Measurements from ENCODE around the gene ZNF394.
"Not testable (repeated sequence)": the region's sequence is repeated elsewhere in the genome, so short reads cannot be mapped to it uniquely, and the experiment has no call there.

The ZNF394 gene

DNA sequence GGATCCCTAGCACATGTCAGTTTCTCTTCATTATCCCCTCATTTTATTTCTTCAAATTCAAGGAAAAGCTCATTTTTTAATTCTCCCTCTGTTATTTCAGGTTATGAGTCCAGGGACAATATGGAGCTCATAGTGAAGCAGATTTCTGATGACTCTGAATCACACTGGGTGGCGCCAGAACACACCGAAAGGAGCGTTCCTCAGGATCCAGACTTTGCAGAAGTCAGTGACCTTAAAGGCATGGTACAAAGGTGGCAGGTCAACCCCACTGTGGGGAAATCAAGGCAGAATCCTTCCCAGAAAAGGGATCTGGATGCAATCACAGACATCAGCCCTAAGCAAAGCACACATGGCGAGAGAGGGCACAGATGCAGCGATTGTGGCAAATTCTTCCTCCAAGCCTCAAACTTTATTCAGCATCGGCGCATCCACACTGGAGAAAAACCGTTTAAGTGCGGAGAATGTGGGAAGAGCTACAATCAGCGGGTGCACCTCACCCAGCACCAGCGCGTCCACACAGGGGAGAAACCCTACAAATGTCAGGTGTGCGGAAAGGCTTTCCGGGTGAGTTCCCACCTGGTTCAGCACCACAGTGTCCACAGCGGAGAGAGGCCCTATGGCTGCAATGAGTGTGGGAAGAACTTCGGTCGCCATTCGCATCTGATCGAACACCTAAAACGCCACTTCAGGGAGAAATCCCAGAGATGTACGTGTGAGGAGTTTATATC, 25.8 kb upstream of the ZNF394 start:
- Histone ChIP-seq H3K4me1 (ENCODE audit: control insufficient read depth, insufficient read depth, low read length, unreplicated experiment) (no peaks in the 10 kb centered on the region), H2AFZ (ENCODE audit: low read length, unreplicated experiment) (no peak overlapping the region), H3K79me2 (ENCODE audit: control insufficient read depth, insufficient read depth, low read length, unreplicated experiment) (no peaks in the 10 kb centered on the region), H3K4me3 (ENCODE audit: low read depth, low read length) (no peak overlapping the region), H3K36me3 (ENCODE audit: insufficient read depth, low read length) (peaks cover 56% of the 10 kb centered on the region), H3K27ac (ENCODE audit: low read depth, low read length) (no peak overlapping the region), H3K27me3 (ENCODE audit: insufficient read depth, low read length) (no peaks in the 10 kb centered on the region)

DNA sequence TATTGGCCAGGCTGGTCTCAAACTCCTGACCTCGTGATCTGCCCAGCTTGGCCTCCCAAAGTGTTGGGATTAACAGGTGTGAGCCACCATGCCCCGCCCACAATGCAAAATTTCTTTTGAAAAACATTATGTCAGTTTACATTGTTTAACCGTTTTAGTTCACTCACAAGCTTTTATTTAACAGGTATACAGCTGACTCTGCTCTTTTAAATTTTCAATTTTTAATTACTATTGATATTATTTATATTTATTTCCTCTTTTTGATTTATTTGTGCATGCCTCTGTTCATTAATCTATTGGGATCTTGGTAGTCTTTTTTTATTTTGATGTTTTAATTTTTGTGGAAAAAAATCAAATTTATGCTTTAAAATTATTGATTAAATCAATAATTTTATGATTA, 21.3 kb upstream of the ZNF394 start:
- no peak overlapping the region for H2AFZ ChIP-seq (ENCODE audit: low read length, unreplicated experiment)

DNA sequence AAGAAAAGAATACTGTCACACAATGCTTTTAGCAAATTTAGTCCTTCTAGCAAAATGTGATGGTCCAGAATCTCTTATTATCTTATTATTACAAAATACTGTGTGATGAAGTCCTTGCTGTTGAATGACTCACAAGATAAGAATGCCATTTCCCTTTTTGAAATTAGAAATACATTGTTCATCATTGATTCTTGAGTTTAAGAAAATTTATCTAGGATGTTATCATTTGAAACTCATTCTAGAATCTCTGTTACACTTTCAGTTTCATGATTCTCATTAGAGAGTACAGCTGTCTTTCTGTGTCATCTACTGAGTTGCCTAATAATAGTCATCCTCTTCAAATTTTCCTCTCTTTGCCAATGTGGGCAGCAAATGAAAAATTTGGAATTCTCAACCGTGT, 14.0 kb upstream of the ZNF394 start:
- Histone ChIP-seq H2AFZ (ENCODE audit: low read length, unreplicated experiment) (no peak overlapping the region), H3K4me3 (ENCODE audit: low read depth, low read length) (no peak overlapping the region), H3K27me3 (ENCODE audit: insufficient read depth, low read length) (no peaks in the 10 kb centered on the region), H3K27ac (ENCODE audit: low read depth, low read length) (peak overlapping the region; percentile 54), H3K4me1 (ENCODE audit: control insufficient read depth, insufficient read depth, low read length, unreplicated experiment) (peaks cover 4% of the 10 kb centered on the region), H3K79me2 (ENCODE audit: control insufficient read depth, insufficient read depth, low read length, unreplicated experiment) (peaks cover 15% of the 10 kb centered on the region), H3K36me3 (ENCODE audit: insufficient read depth, low read length) (peaks cover 14% of the 10 kb centered on the region; the same call in 1 of the 2 replicates)

More for the DNA sequence above, 21.3 kb upstream of the ZNF394 start:
- H3K36me3 ChIP-seq (ENCODE audit: insufficient read depth, low read length): peaks cover 33% of the 10 kb centered on the region
- no peaks in the 10 kb centered on the region for H3K27me3 ChIP-seq (ENCODE audit: insufficient read depth, low read length)
- peaks cover under 1% of the 10 kb centered on the region for H3K79me2 ChIP-seq (ENCODE audit: control insufficient read depth, insufficient read depth, low read length, unreplicated experiment)
- H3K4me3 ChIP-seq (ENCODE audit: low read depth, low read length): no peak overlapping the region
- H3K27ac ChIP-seq (ENCODE audit: low read depth, low read length): no peak overlapping the region
- no peaks in the 10 kb centered on the region for H3K4me1 ChIP-seq (ENCODE audit: control insufficient read depth, insufficient read depth, low read length, unreplicated experiment)

DNA sequence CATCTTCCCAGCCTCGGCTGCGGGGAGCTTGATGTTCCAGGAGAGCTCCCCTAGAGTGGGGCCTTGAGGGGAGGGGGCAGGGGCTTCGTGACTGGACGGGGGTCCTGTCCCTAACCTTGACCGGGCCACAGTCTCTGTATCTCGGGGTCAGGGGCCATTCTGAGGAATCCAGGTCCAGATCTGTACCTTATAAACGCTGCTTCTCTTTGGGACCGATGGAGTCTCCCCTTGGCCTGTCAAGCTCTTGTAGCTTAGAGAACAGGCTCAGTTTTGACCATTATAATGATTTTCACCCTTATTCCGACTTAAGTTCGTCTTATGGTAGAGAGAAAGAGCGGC, 5.2 kb upstream of the ZNF394 start:
- H2AFZ ChIP-seq (ENCODE audit: low read length, unreplicated experiment): peak overlapping the region; percentile 30
- H3K27ac ChIP-seq (ENCODE audit: low read depth, low read length): peak overlapping the region; percentile 67
- peak overlapping the region; percentile 87 for H3K4me3 ChIP-seq (ENCODE audit: low read depth, low read length)
- H3K27me3 ChIP-seq (ENCODE audit: insufficient read depth, low read length): no peaks in the 10 kb centered on the region
- H3K79me2 ChIP-seq (ENCODE audit: control insufficient read depth, insufficient read depth, low read length, unreplicated experiment): peaks cover 39% of the 10 kb centered on the region
- peaks cover 15% of the 10 kb centered on the region for H3K4me1 ChIP-seq (ENCODE audit: control insufficient read depth, insufficient read depth, low read length, unreplicated experiment)
- 0 out of 2 replicates have a peak, but pooled peaks cover 5% of the 10 kb centered on the region for H3K36me3 ChIP-seq (ENCODE audit: insufficient read depth, low read length)

DNA sequence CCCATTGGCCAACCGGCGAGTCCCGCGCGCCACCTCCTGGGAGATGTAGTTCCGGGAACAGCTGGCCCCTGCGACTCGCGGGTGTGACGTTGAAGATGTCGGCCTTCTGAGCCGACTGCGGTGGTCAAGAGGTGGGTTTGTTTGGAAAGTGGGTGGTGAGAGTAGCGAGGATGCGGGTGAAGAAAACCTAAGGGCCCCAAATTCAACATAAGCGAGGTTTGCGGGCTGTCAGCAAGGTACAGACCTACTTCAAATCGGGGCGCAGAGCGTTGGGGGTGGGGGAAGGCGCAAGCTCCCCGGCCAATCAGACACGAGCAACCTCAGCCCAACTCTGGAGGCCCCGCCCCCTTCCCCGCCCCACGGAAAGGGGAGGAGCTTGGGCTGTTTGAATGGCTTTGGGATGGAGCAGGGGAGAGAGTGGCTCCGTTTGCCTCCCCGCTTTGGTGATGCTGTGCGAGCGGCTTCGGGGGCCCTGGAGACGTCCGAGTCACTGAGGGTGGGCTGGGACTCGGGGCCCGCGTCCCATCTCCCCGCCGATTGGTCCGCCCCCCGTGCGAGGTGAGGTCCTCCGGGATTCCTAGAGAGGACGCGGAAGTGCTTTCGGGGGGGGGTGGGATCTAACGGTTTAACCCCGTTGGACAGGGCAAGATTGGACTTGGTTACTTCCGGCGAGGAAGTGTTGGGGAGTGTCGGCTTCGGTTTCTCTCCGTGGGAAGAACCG, 4.7 kb upstream of the ZNF394 start, which contains the start of gene ZKSCAN5:
TSS of gene ZKSCAN5 (plus strand) at position 60 of the 721 bp plus-strand sequence. CDS start 1,383 bp downstream, outside the sequence.
- Histone ChIP-seq H3K27me3 (ENCODE audit: insufficient read depth, low read length) (no peaks in the 10 kb centered on the region), H3K79me2 (ENCODE audit: control insufficient read depth, insufficient read depth, low read length, unreplicated experiment) (peaks cover 43% of the 10 kb centered on the region), H3K36me3 (ENCODE audit: insufficient read depth, low read length) (0 out of 2 replicates have a peak, but pooled peaks cover 5% of the 10 kb centered on the region), H2AFZ (ENCODE audit: low read length, unreplicated experiment) (peak within 1 kb of the TSS; percentile 96), H3K4me3 (ENCODE audit: low read depth, low read length) (peak within 1 kb of the TSS; percentile 87), H3K4me1 (ENCODE audit: control insufficient read depth, insufficient read depth, low read length, unreplicated experiment) (peaks cover 15% of the 10 kb centered on the region), H3K27ac (ENCODE audit: low read depth, low read length) (peak within 1 kb of the TSS; percentile 67)

DNA sequence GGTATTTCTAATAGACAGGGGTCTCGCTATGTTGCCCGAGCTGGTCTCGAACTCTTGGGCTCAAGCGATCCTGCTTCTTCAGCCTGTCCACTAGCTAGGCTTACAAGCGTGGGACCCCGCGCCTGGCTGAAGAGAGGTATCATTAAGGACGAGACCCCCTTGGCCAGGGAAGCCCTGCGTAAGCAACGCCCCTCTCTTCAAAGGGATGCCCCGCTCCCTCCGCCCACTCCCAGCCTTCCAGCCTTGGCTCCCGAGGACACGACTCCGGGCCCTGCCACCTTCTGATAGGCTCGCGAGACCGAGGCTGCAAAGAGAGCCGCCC, 4.2 kb upstream of the ZNF394 start:
- Histone ChIP-seq H3K27me3 (ENCODE audit: insufficient read depth, low read length) (no peaks in the 10 kb centered on the region), H3K79me2 (ENCODE audit: control insufficient read depth, insufficient read depth, low read length, unreplicated experiment) (peaks cover 45% of the 10 kb centered on the region), H3K27ac (ENCODE audit: low read depth, low read length) (peak overlapping the region; percentile 67)

DNA sequence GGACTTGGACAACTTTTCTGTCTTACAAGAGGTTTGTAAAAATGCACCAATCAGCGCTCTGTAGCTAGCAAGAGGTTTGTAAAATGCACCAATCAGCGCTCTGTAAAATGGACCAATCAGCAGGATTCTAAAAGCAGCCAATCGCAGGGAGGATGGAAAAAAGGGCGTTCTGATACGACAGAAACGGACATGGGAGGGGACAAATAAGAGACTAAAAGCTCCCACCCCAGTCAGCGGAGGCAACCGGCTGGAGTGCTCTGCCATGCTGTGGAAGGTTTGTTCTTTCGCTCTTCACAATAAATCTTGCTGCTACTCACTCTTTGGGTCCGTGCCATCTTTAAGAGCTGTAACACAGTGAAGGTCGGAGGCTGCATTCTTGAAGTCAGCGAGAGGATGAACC, 1.2 kb upstream of the ZNF394 start:
- Histone ChIP-seq H3K4me3 (ENCODE audit: low read depth, low read length) (peak overlapping the region; percentile 99), H3K79me2 (ENCODE audit: control insufficient read depth, insufficient read depth, low read length, unreplicated experiment) (peaks cover 56% of the 10 kb centered on the region), H3K4me1 (ENCODE audit: control insufficient read depth, insufficient read depth, low read length, unreplicated experiment) (peaks cover 20% of the 10 kb centered on the region), H3K36me3 (ENCODE audit: insufficient read depth, low read length) (peaks cover 23% of the 10 kb centered on the region)
- H2AFZ ChIP-seq (ENCODE audit: low read length, unreplicated experiment); H3K27me3 ChIP-seq (ENCODE audit: insufficient read depth, low read length); H3K27ac ChIP-seq (ENCODE audit: low read depth, low read length): not testable (repeated sequence)

More for the DNA sequence above, 4.2 kb upstream of the ZNF394 start:
- Histone ChIP-seq H3K36me3 (ENCODE audit: insufficient read depth, low read length) (0 out of 2 replicates have a peak, but pooled peaks cover 5% of the 10 kb centered on the region), H3K4me3 (ENCODE audit: low read depth, low read length) (peak overlapping the region; percentile 87), H3K4me1 (ENCODE audit: control insufficient read depth, insufficient read depth, low read length, unreplicated experiment) (peaks cover 15% of the 10 kb centered on the region), H2AFZ (ENCODE audit: low read length, unreplicated experiment) (peak overlapping the region; percentile 36)

DNA sequence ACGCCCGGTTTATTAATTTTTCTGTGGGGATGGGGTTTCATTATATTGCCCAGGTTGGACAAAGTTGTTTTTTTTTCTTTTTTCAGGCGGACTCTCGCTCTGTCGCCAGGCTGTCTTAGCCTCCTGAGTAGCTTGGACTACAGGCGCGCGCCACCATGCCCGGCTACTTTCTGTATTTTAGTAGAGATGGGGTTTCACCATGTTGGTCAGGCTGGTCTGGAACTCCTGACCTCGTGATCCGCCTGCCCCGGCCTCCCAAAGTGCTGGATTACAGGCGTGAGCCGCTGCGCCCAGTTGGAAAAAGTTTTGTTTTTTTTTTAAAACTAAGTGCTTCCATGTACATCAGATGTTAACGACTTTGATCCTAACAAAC, 542 bp upstream of the ZNF394 start:
- Histone ChIP-seq H3K79me2 (ENCODE audit: control insufficient read depth, insufficient read depth, low read length, unreplicated experiment) (peaks cover 51% of the 10 kb centered on the region), H3K27ac (ENCODE audit: low read depth, low read length) (peak overlapping the region; percentile 89; the same call in 1 of the 2 replicates), H2AFZ (ENCODE audit: low read length, unreplicated experiment) (peak overlapping the region; percentile 95), H3K27me3 (ENCODE audit: insufficient read depth, low read length) (no peaks in the 10 kb centered on the region), H3K4me1 (ENCODE audit: control insufficient read depth, insufficient read depth, low read length, unreplicated experiment) (peaks cover 14% of the 10 kb centered on the region), H3K4me3 (ENCODE audit: low read depth, low read length) (peak overlapping the region; percentile 99), H3K36me3 (ENCODE audit: insufficient read depth, low read length) (peaks cover 29% of the 10 kb centered on the region)

DNA sequence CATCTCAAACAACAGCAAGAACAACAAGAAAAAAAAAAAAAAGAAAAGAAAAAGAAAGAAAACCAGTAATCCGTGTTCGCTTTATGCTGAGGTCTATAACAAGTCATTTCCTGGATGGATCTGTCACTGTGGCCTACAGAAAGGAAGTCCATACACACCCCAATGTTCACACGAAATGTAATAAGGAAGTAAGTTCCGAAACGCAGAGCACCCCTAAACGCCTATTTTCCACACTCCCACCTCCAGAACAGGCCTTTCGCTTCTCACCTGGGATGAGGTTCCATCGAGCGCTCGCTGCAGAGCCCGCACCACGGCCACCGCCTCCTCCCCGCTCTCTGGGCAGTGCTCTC, 735 bp downstream of the ZNF394 start:
- Histone ChIP-seq H3K27ac (ENCODE audit: low read depth, low read length) (peak overlapping the region; percentile 89), H3K79me2 (ENCODE audit: control insufficient read depth, insufficient read depth, low read length, unreplicated experiment) (peaks cover 46% of the 10 kb centered on the region), H2AFZ (ENCODE audit: low read length, unreplicated experiment) (peak overlapping the region; percentile 95), H3K27me3 (ENCODE audit: insufficient read depth, low read length) (no peaks in the 10 kb centered on the region), H3K4me1 (ENCODE audit: control insufficient read depth, insufficient read depth, low read length, unreplicated experiment) (peaks cover 13% of the 10 kb centered on the region), H3K4me3 (ENCODE audit: low read depth, low read length) (peak overlapping the region; percentile 99), H3K36me3 (ENCODE audit: insufficient read depth, low read length) (peaks cover 40% of the 10 kb centered on the region)

DNA sequence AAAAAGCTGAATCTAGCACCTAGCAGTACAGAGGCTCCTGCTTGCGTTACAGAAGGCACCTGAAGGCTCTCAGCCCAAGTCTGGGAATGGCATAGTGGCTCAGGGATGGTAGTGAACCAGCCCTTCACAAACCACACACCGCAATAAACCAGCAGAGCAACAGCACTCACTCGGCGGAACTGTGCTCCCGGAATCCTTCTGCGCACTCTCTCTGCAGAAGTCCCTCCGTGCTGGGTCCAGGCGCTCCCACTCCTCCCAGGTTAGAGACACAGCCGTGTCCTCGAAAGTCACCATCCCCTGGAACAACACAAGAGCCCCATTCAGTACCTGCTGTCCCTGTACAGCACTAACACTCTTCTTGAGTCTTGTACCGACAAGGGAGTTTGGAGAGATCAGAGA, 1.5 kb downstream of the ZNF394 start:
- Histone ChIP-seq H3K27ac (ENCODE audit: low read depth, low read length) (no peak overlapping the region), H3K27me3 (ENCODE audit: insufficient read depth, low read length) (no peaks in the 10 kb centered on the region), H3K4me1 (ENCODE audit: control insufficient read depth, insufficient read depth, low read length, unreplicated experiment) (peaks cover 11% of the 10 kb centered on the region), H3K4me3 (ENCODE audit: low read depth, low read length) (peak overlapping the region; percentile 99), H2AFZ (ENCODE audit: low read length, unreplicated experiment) (no peak overlapping the region), H3K36me3 (ENCODE audit: insufficient read depth, low read length) (peaks cover 48% of the 10 kb centered on the region), H3K79me2 (ENCODE audit: control insufficient read depth, insufficient read depth, low read length, unreplicated experiment) (peaks cover 48% of the 10 kb centered on the region)
